ENCODE results near the gene ARL8A. TPM values are rescaled to one million over a fixed set of nuclear protein-coding genes. Genes with fewer than 3 reads are reported as not detected.
"Not testable (repeated sequence)": the region's sequence is repeated elsewhere in the genome, so short reads cannot be mapped to it uniquely, and the experiment has no call there.

The ARL8A gene
- total and polyA plus RNA-seq, 2 of the 4 experiments (the other 2 are of a cell fraction): 18.1 to 30.7 TPM

DNA sequence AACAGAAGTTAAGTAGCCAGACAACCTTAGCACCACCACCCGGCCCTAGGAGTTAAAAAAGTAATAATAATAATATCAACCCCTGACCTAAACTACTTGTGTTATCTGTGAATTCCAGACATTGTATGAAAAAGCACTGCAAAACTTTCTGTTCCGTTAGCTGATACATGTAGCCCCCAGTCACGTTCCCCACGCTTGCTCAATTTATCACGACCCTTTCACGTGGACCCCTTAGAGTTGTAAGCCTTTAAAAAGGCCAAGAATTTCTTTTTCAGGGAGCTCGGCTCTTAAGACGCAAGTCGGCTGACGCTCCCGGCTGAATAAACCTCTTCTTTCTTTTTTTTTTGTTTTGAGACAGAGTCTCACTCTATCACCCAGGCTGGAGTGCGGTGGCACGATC is 22.5 kb upstream of the ARL8A start:
- H3K9ac ChIP-seq (ENCODE audit: low read depth, low read length); H3K9me1 ChIP-seq (ENCODE audit: insufficient read depth, low read length); H3K4me2 ChIP-seq (ENCODE audit: low read depth, low read length); DNase-seq; H2AK9ac ChIP-seq (replicated peaks; ENCODE audit: low read depth, low read length, poor library complexity); H3K79me1 ChIP-seq (ENCODE audit: low read depth in 1 of 2, low read length in 2 of 2); H3K23ac ChIP-seq (ENCODE audit: low read depth, low read length); H3K14ac ChIP-seq (replicated peaks; ENCODE audit: low read depth, low read length); H4K91ac ChIP-seq (ENCODE audit: insufficient read depth, low read depth, low read length); H3K18ac ChIP-seq (ENCODE audit: low read depth, low read length); BruUV-seq (replicated peaks); H4K5ac ChIP-seq (ENCODE audit: low read depth, low read length); H3K56ac ChIP-seq (ENCODE audit: extremely low read depth, insufficient read depth, low read length); H3K4ac ChIP-seq (ENCODE audit: low read depth, low read length); H2AFZ ChIP-seq (replicated peaks; ENCODE audit: low read length, poor library complexity); in situ Hi-C loops (cut with MboI; ENCODE audit: low sequenced_read_pairs); dilution Hi-C loops (cut with HindIII; ENCODE audit: low sequenced_read_pairs, unreplicated experiment); H2AK5ac ChIP-seq (ENCODE audit: low read depth, low read length); H4K20me1 ChIP-seq (ENCODE audit: insufficient read depth, low read length); ATAC-seq (ENCODE audit: low read depth); H4K8ac ChIP-seq (ENCODE audit: low read depth in 2 of 2, low read length in 2 of 2); H3K27ac ChIP-seq (ENCODE audit: insufficient read depth, low read length); POLR2A ChIA-PET (ENCODE audit: unreplicated experiment); H2BK5ac ChIP-seq (ENCODE audit: low read depth, low read length, poor library complexity, severe bottlenecking); H2BK120ac ChIP-seq (ENCODE audit: low read depth, low read length); H3K9me3 ChIP-seq (ENCODE audit: control insufficient read depth, insufficient read depth, low read length); H3K4me3 ChIP-seq (ENCODE audit: insufficient read depth, low read depth, low read length); H2BK20ac ChIP-seq (ENCODE audit: low read depth, low read length); H3K36me3 ChIP-seq (ENCODE audit: control insufficient read depth, insufficient read depth, low read length); H2BK15ac ChIP-seq (ENCODE audit: low read depth, low read length); H3K4me1 ChIP-seq (ENCODE audit: control insufficient read depth, insufficient read depth, low read length): not testable (repeated sequence)
- CTCF ChIA-PET: interaction anchor here (1.0 kb wide), 1 partner anchor 12 kb away, joined by 5 read pairs; no protein-coding TSS in a partner anchor
- 50% methylated on average over 2 of the region's 13 CpGs; no CpG with 5 or more reads in 1 of the 2 experiments for WGBS, 2 experiments (ENCODE audit: extremely low coverage in 2 of 2, insufficient read length in 1 of 2)
- intact Hi-C loops (cut with micrococcal nuclease): loop anchor here (10.0 kb wide), 1 partner anchor 892 kb away; no protein-coding TSS in a partner anchor
- H3K27me3 ChIP-seq (ENCODE audit: control insufficient read depth, insufficient read depth, low read length): peaks cover 45% of the 10 kb centered on the region

Data from IMR-90 (cell line).